EL (cell line): ENCODE data around the gene WNT8B.
A peak's percentile ranks its signal among the peaks of the same experiment; 100 is the strongest.

Source experiments
- DNase-seq: peaks from one replicate; pipeline ENCODE4 v3.0.0-alpha.2; 2016

The WNT8B gene

GRCh38 chr10:100483876-100484666 is 21.3 kb downstream of the WNT8B start:
- DNase-seq = no peak

GRCh38 chr10:100485366-100485765 is 22.6 kb downstream of the WNT8B start:
- no peak for DNase-seq

DNA sequence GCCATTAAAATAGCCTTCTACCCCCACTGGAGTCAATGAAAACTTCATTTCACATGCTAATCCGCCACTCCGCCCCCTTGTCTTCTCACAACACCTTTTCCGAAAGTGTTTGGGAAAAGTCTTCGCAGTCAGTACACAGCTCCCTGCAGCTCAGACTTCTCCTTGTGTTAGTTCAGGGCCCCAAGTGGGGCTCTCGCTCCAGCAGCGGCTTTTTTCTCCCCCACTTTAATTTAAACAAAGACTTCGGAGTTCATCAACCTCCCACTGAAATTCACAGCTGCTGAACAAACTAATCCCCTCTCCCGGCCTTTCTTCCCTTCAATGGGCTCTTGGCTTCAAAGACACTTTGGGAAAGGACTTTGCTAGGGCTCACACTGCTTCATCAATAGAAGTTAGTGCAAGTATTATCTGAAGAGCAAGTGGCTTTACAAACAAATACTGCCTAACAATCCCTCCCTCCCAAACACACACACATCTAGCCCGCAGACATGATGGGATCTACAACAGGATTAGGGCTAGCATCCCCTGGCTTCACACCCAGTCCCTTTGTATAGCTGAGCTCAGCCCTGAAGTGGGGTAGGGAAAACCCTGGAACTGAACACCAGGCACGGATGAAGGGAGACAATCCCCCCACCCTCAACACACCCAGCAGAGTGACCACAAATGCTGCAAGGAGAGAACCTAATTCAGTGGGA is 23.1 kb downstream of the WNT8B start:
- no peak for DNase-seq

- no peak for DNase-seq
These were observed 24.7 kb downstream of the WNT8B start for GRCh38 chr10:100487529-100487928.

DNA sequence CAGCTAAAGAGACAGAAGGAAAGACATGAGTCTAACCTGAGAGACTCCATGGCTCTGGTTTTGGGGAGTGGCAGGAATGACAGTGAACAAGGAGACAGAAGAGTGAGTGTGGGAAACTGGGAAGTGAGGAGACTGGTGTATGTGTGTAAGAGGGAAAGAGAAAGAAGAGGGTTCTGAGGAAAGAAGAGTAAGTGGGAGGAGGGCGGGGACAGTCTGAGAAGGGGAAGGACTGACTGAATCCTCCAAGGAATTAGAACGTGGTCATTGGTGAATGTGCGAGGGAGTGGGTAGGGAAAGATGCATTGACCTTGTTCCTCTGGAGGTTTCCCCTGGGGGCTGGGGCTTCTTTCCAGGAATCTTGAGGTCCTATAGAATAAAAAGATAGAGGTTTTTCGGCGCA is 26.6 kb downstream of the WNT8B start:
- no peak for DNase-seq

- DNase-seq = peak; percentile 31
These were observed 27.7 kb downstream of the WNT8B start for GRCh38 chr10:100490531-100490930.

DNA sequence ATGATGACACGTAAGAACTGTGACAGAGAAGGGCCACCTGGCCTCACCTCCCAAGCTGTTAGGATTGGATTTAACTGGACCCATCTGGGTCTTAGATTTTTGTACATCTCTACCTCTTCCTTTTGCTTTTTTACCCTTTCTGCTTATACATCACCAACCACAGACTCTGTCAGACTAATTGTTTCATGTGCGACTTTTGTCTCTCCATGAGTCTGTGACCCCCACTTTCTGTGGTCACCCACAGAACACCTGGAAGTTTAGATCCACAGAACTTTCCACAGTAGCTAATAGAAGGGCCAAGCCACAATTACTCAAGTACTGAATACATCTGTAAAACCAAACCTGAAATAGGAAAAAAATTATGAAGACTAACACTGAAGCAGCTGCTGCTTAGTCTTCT is 33.8 kb downstream of the WNT8B start:
- no peak for DNase-seq

- no peak for DNase-seq
These were observed 35.2 kb downstream of the WNT8B start for GRCh38 chr10:100498059-100498458.

DNA sequence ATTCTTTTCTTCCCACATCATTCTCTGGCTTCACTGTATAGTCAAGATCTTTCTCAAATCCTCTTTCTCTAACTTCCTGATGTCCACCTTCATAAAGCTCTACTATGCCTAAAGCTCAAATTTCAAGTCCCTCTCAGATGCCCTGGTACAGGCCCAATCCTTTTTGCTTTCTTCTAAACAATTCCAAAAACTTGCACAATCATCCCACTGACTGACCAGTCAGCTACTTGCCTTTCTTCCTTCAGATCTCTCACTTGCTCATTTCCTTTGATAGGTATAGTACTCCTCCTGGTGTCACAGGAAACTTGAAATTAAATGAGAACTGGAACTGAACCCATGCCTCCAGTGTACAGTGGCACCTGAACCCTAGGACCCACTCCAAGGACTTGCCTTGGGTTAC is 38.6 kb downstream of the WNT8B start:
- DNase-seq = no peak

- DNase-seq = no peak
These were observed 40.2 kb downstream of the WNT8B start for GRCh38 chr10:100502926-100503494.

DNA sequence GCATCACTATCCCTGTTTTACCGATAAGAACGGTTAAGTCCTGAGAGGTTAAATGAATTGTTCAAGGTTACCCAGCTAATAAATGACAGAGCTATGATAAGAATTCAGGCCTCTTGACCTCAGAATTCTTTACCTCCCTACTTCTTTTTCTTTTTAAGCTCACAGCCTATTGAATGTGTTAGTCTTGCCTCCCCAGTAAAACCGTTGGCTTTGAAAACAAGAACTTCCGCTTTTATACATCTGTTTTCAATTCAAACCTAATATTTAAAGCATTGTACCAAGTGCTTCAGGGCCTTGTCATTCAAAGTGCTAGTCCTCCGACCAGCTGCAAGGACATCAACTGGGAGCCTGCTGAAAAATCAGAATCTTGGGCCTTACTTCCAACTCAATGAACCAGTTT is 41.3 kb downstream of the WNT8B start:
- DNase-seq = peak; percentile 85

DNA sequence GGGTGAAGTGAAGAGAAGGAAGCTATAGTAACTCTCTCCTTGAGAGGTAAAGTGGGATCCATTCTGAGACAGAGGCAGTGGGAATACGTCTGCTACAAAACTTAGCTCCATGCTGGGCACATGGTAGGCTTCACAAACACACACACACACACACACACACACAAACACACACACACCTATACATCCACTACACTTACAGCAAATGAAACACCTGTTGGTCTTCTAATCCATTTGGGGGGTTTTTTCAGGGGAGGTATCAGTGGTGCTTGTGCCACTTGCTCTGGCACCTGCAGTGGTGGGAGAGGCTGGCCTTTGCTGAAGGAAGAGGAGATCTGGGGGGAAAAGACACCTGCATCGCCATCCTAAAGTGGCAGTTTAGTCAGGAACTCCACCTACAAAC is 42.4 kb downstream of the WNT8B start:
- DNase-seq = no peak

DNA sequence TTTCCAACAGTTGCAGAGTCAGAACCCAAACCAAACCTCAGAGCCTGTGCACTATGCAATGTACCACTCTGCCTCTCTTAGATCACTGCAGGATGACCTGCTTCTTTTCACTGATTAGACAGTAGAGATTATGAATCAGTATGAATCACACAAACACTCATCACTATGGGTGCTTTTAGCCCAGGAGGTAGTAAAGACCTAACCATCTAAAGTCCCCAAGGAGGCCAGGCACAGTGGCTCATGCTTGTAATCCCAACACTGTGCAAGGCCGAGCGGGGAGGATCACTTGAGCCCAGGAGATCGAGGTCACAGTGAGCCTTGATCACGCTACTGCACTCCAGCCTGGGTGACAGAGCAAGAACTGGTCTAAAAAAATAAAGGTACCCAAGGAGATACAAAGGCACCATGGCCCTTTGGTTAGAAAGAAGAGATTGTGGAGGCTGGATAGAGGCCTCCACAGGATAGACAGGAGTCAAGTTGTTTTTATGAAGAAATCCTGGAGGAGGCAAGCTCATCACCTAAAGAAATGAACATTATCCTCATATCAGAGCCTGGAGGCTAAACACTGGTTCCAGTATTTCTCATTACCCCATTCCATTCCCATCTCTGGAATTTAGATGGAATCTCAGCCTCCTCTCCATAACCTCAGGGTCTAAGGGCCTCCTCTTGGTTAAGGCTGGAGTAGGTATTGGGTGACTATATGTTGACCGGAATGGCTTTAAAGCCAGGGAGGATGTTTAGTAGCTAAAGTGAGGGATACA is 44.0 kb downstream of the WNT8B start:
- peak; percentile 86 for DNase-seq

- DNase-seq = no peak
These were observed 44.5 kb downstream of the WNT8B start for GRCh38 chr10:100507357-100507732.

DNA sequence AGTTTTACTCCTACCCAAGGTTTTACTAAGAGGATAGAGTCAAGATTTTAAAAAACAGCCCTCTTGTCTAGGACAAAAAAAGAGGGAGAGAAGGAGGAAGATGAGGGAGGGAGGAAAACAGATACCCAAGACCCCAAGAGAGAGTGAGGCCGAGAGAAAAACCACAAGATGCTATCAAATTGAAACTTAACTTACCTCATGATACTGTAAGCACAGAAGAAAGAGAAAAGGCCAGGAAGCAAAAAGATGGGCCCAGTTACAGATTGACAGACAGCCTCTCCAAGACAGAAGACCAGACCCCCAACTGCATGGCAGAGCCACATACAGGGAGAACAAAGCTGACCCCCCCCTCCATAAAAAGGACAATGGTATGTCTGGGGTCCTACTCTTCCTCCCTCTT is 45.5 kb downstream of the WNT8B start:
- DNase-seq = no peak

GRCh38 chr10:100508691-100509150 is 45.9 kb downstream of the WNT8B start:
- DNase-seq = peak; percentile 71

DNA sequence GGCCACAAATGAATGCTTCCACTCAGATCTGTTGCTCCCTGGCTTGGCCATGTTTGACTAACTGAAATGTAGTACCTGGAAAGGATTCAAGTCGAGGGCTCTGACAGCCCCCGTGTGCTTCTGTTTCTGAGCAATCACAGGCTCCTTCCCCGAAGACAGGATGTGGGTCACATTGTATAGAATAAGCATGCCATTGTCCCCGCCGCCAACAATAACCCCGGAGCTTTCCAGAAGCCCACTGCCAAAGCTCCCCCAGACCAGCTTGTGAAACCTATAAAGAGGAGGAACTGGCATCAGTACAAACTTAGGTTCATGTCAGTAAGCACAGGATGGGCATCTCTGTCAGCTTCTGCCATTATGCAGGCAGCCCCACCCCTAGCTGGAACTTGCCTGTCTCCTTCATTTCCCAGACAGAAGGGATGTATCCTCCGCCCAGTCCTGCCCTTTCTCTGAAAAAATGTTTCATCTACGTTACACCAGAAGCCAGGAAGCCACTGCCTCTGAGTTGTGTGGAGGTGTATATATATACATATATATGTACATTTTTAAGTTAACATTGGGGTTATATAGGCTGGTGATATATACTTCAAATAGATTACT is 46.5 kb downstream of the WNT8B start:
- no peak for DNase-seq

DNA sequence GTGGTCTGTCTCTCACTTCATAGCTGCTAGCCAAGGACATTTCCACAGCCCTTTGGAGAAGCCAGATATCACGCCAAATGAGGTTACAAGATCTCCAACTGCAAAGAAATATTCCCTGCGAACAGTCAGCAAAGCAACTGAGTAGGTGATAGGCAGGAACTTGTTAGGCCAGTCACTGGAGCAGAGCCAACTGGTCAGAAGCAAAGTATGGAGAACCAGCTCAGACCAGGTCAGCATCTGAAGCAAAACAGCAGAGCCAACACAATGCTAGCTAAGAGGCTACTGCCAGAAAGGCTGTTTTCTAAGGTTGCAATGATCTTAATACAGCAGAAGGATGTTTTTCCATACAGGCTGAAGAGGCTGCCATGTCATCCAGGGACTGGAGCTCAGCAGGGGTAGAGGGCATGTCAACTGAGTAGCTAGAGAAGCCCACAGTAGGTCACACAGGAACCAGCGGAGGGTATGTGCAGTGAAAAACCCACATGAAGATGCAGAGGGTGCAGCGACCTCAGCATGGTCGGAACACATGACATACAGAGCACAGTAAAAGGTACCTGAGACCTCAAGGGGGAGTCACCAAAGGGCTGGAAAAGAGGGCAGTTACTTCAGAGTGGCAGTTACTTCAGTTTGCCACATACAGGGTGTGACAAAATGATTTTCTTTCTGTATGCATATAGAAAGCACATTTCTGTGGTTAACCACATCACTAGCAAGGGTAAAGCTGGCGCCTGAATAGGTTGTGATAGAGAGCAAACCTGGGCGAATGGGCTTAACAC is 47.9 kb downstream of the WNT8B start:
- no peak for DNase-seq

GRCh38 chr10:100515612-100516011 is 52.8 kb downstream of the WNT8B start:
- DNase-seq = no peak

DNA sequence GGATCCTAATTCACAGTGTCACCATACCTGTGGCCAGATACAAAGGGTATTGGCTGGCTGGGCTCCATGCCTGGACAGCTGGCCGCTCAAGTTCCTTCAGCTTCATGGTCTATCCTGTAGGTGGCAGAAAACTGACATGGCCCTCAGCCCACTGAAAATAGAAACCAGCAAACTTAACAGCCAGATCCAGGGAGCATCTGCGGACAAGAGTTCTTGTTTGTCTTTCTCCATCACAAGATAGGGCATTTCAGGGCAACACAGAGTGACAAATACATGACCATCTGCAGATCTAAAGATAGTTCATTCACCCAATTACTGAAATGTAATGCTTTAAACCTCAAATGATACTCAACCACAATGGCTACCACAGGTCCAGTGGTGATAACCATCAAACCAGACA is 54.0 kb downstream of the WNT8B start:
- peak; percentile 11 for DNase-seq

GRCh38 chr10:100518761-100519241 is 56.0 kb downstream of the WNT8B start:
- peak; percentile 70 for DNase-seq
